Stimulated activated memory B cell treated with anti-CD40 and anti-IgM and Interleukin-4, amounts not matched to agents 10 μg/mL and 1 μg/mL and 100 μg/mL, for 72 hours (primary cell): ENCODE results near the gene KATNIP.

Experiments
- ATAC-seq: fragments of 150-1000 bp; cut with Tn5 transposase; 2 replicates; pipeline ENCODE4 v1.10.0; 2021
- H3K27ac Mint-ChIP-seq: one replicate; pipeline ENCODE4 v1.8.0; 2022; ENCODE audit warnings: mild to moderate bottlenecking, mixed read lengths
- H3K27me3 Mint-ChIP-seq: one replicate; pipeline ENCODE4 v1.8.0; 2022; ENCODE audit warnings: mixed read lengths
- H3K36me3 Mint-ChIP-seq: one replicate; pipeline ENCODE4 v1.8.0; 2022; ENCODE audit warnings: mixed read lengths
- H3K4me1 Mint-ChIP-seq: one replicate; pipeline ENCODE4 v1.8.0; 2022; ENCODE audit warnings: mixed read lengths
- H3K4me3 Mint-ChIP-seq: one replicate; pipeline ENCODE4 v1.8.0; 2022; ENCODE audit warnings: mild to moderate bottlenecking, moderate library complexity, mixed read lengths
- H3K9me3 Mint-ChIP-seq: one replicate; pipeline ENCODE4 v1.8.0; 2022; ENCODE audit warnings: mixed read lengths

KATNIP gene

GRCh38 chr16:27549746-27550581 is at the start of gene KATNIP, which contains the start of gene GTF3C1:
TSS of gene KATNIP (plus strand) at chr16:27550144. CDS start at chr16:27550171, 27 bp downstream.
TSS of gene GTF3C1 (minus strand) at chr16:27549913. CDS start at chr16:27549890, 23 bp downstream.
- Mint-ChIP-seq H3K9me3 (no peaks in the 10 kb centered on the region), H3K4me3 (peak within 1 kb of the TSS; percentile 91), H3K36me3 (peaks cover 12% of the 10 kb centered on the region), H3K27ac (peak within 1 kb of the TSS; percentile 95), H3K27me3 (no peaks in the 10 kb centered on the region), H3K4me1 (peaks cover 43% of the 10 kb centered on the region)
- ATAC-seq = peak; percentile 100

DNA sequence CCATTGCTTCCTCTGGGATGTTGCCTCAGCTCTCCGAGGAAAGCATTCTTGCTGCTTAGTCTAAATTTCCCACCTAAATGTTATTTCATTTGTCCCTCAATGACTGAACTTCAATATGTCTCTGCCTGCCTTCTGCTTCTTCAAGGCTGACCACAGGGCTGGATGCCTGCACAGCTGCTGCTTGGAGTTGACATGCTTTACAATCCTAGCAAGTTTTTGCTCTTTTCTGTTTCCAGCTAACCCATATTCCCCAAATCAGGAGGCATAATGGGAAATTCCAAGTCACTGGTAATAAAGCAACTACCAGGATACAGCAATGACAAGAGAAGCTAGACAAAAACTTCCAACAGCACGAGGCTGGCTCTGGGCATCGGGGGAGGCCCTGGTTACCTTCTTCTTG is 49.1 kb upstream of the KATNIP start:
- no peak overlapping the region for H3K27ac Mint-ChIP-seq
- H3K27me3 Mint-ChIP-seq = no peaks in the 10 kb centered on the region
- H3K9me3 Mint-ChIP-seq = no peaks in the 10 kb centered on the region
- H3K4me3 Mint-ChIP-seq = no peak overlapping the region
- H3K36me3 Mint-ChIP-seq = peaks cover 88% of the 10 kb centered on the region
- no peak for ATAC-seq
- H3K4me1 Mint-ChIP-seq = no peaks in the 10 kb centered on the region

GRCh38 chr16:27503662-27504061 is 46.3 kb upstream of the KATNIP start:
- H3K27me3 Mint-ChIP-seq = no peaks in the 10 kb centered on the region
- no peak overlapping the region for H3K27ac Mint-ChIP-seq
- no peak overlapping the region for H3K4me3 Mint-ChIP-seq

GRCh38 chr16:27505297-27506236 is 44.4 kb upstream of the KATNIP start:
- H3K27ac Mint-ChIP-seq = no peak overlapping the region
- H3K4me1 Mint-ChIP-seq = no peaks in the 10 kb centered on the region
- peaks cover 96% of the 10 kb centered on the region for H3K36me3 Mint-ChIP-seq
- no peak for ATAC-seq
- H3K27me3 Mint-ChIP-seq = no peaks in the 10 kb centered on the region
- no peaks in the 10 kb centered on the region for H3K9me3 Mint-ChIP-seq
- H3K4me3 Mint-ChIP-seq = no peak overlapping the region

More at GRCh38 chr16:27503662-27504061, 46.3 kb upstream of the KATNIP start:
- Mint-ChIP-seq H3K36me3 (peaks cover 87% of the 10 kb centered on the region), H3K9me3 (no peaks in the 10 kb centered on the region), H3K4me1 (no peaks in the 10 kb centered on the region)
- ATAC-seq = no peak

- no peak for ATAC-seq
- H3K36me3 Mint-ChIP-seq = peaks cover 96% of the 10 kb centered on the region
- H3K27ac Mint-ChIP-seq = no peak overlapping the region
Observed at GRCh38 chr16:27506771-27507170, 43.2 kb upstream of the KATNIP start.

GRCh38 chr16:27508476-27508875 is 41.5 kb upstream of the KATNIP start:
- no peak overlapping the region for H3K4me3 Mint-ChIP-seq
- H3K9me3 Mint-ChIP-seq = no peaks in the 10 kb centered on the region
- no peaks in the 10 kb centered on the region for H3K4me1 Mint-ChIP-seq
- peaks cover 98% of the 10 kb centered on the region for H3K36me3 Mint-ChIP-seq
- no peak overlapping the region for H3K27ac Mint-ChIP-seq
- ATAC-seq = no peak
- H3K27me3 Mint-ChIP-seq = no peaks in the 10 kb centered on the region

More at GRCh38 chr16:27506771-27507170, 43.2 kb upstream of the KATNIP start:
- no peaks in the 10 kb centered on the region for H3K9me3 Mint-ChIP-seq
- H3K4me1 Mint-ChIP-seq = no peaks in the 10 kb centered on the region
- no peaks in the 10 kb centered on the region for H3K27me3 Mint-ChIP-seq
- no peak overlapping the region for H3K4me3 Mint-ChIP-seq

- H3K27ac Mint-ChIP-seq = no peak overlapping the region
- peaks cover 92% of the 10 kb centered on the region for H3K36me3 Mint-ChIP-seq
- no peaks in the 10 kb centered on the region for H3K4me1 Mint-ChIP-seq
- no peak overlapping the region for H3K4me3 Mint-ChIP-seq
- H3K9me3 Mint-ChIP-seq = no peaks in the 10 kb centered on the region
- no peaks in the 10 kb centered on the region for H3K27me3 Mint-ChIP-seq
- ATAC-seq = no peak
Observed at GRCh38 chr16:27511657-27512448, 38.1 kb upstream of the KATNIP start.

DNA sequence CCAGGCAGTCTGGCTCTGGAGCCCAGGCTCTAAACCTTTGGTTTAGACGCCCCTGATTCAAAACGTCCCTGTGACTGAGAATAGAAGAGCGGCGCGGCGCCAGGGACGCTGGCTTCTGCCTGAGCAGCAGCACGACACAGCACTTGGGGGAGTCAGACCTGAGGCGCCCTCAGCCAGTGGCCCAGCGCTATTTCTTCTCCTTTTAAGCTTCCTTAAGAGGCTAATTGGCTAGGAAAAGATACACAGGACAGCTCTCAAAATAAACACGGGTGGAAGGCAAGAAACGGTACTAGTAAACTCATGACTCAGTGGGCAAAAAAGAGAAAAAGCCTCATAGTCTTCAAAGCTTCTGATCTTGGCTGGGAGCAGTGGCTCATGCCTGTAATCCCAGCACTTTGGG is 35.1 kb upstream of the KATNIP start:
- Mint-ChIP-seq H3K36me3 (peaks cover 85% of the 10 kb centered on the region), H3K27me3 (no peaks in the 10 kb centered on the region), H3K9me3 (no peaks in the 10 kb centered on the region), H3K4me1 (no peaks in the 10 kb centered on the region), H3K27ac (no peak overlapping the region), H3K4me3 (no peak overlapping the region)
- no peak for ATAC-seq

DNA sequence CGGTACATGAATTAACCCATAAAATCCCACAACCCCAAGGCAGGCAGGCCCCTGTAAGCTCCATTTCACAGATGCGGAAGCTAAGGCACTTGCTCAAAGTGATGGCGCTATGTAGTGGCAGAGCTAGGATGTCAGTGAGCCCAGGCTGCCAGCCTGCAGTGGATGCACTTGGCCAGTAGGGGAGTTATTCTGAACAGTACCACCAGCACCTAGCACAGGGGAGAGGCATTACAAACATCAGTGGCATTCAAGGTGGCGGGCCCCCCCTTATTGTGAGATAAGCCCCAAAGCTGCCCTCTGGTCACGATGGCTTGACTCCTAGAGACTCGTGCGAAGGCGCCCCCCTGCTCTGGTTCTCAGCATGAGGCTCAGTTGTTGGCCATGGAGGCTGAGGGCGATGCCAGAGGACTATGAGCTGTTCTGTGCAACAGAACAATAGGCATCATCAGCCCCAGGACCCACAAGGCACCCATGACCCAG is 34.0 kb upstream of the KATNIP start:
- no peak overlapping the region for H3K4me3 Mint-ChIP-seq
- no peaks in the 10 kb centered on the region for H3K4me1 Mint-ChIP-seq
- no peak overlapping the region for H3K27ac Mint-ChIP-seq
- H3K36me3 Mint-ChIP-seq = peaks cover 74% of the 10 kb centered on the region
- no peak for ATAC-seq
- H3K9me3 Mint-ChIP-seq = no peaks in the 10 kb centered on the region
- H3K27me3 Mint-ChIP-seq = no peaks in the 10 kb centered on the region

- peaks cover 71% of the 10 kb centered on the region for H3K36me3 Mint-ChIP-seq
- H3K27me3 Mint-ChIP-seq = no peaks in the 10 kb centered on the region
- H3K4me1 Mint-ChIP-seq = no peaks in the 10 kb centered on the region
- no peak for ATAC-seq
- no peak overlapping the region for H3K27ac Mint-ChIP-seq
- no peak overlapping the region for H3K4me3 Mint-ChIP-seq
- H3K9me3 Mint-ChIP-seq = no peaks in the 10 kb centered on the region
Observed at GRCh38 chr16:27516365-27516764, 33.6 kb upstream of the KATNIP start.

- no peaks in the 10 kb centered on the region for H3K27me3 Mint-ChIP-seq
- H3K36me3 Mint-ChIP-seq = peaks cover 71% of the 10 kb centered on the region
- ATAC-seq = no peak
- no peak overlapping the region for H3K27ac Mint-ChIP-seq
- no peaks in the 10 kb centered on the region for H3K4me1 Mint-ChIP-seq
- no peaks in the 10 kb centered on the region for H3K9me3 Mint-ChIP-seq
- no peak overlapping the region for H3K4me3 Mint-ChIP-seq
Observed at GRCh38 chr16:27517664-27518063, 32.3 kb upstream of the KATNIP start.

- no peak overlapping the region for H3K27ac Mint-ChIP-seq
- H3K4me3 Mint-ChIP-seq = no peak overlapping the region
- no peaks in the 10 kb centered on the region for H3K9me3 Mint-ChIP-seq
- peaks cover 72% of the 10 kb centered on the region for H3K36me3 Mint-ChIP-seq
- ATAC-seq = no peak
- H3K4me1 Mint-ChIP-seq = no peaks in the 10 kb centered on the region
- H3K27me3 Mint-ChIP-seq = no peaks in the 10 kb centered on the region
Observed at GRCh38 chr16:27518226-27518625, 31.7 kb upstream of the KATNIP start.

- H3K27ac Mint-ChIP-seq = no peak overlapping the region
- H3K4me1 Mint-ChIP-seq = no peaks in the 10 kb centered on the region
- ATAC-seq = no peak
- H3K9me3 Mint-ChIP-seq = no peaks in the 10 kb centered on the region
- H3K27me3 Mint-ChIP-seq = no peaks in the 10 kb centered on the region
- peaks cover 70% of the 10 kb centered on the region for H3K36me3 Mint-ChIP-seq
- no peak overlapping the region for H3K4me3 Mint-ChIP-seq
Observed at GRCh38 chr16:27520982-27521673, 28.8 kb upstream of the KATNIP start.

- Mint-ChIP-seq H3K36me3 (peaks cover 71% of the 10 kb centered on the region), H3K9me3 (no peaks in the 10 kb centered on the region), H3K4me1 (no peaks in the 10 kb centered on the region), H3K27ac (no peak overlapping the region), H3K27me3 (no peaks in the 10 kb centered on the region), H3K4me3 (no peak overlapping the region)
- no peak for ATAC-seq
Observed at GRCh38 chr16:27522173-27522707, 27.7 kb upstream of the KATNIP start.
